ENCODE data around the gene INTS11. TPM values are rescaled to one million over a fixed set of nuclear protein-coding genes. Genes with fewer than 3 reads are reported as not detected.

Gene INTS11
- total and polyA plus RNA-seq, 2 donors (not counting 1 experiment from before 2014, with no cell fraction given), result 149 to 245 TPM

DNA sequence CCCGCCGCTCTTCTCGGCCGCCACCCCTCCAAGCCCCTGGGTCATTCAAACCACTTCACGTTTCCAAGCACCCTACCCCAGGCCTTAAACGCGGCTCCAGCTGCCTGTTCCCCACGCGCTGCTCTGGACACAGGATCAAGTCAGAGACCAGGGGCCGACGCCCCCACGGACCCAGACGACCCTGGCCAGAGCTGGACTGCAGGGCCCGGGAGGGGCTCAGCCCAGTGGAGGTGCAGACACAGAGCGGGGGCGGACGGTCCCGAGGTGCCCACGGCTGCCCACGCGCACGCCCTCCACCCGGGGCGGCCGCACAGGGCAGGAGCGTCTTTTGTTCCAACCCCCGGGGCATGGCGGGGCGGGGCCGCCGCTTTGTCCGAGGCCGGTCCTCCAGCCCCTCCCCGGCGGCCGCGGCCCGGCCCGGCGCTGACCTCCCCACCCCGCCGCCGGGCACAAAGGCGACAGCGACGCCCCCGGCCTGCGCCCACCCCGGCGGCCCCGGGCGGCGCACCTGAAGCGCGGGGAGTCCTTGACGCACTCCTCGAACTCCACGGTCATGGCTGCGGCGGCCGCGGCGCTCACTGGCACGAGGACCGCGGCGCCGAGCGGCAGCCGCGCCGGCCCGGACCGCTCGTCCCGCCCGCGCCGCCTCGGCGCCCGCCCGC, 17.1 kb downstream of the INTS11 start:
- H3K27ac ChIP-seq (ENCODE audit: low read length in 2 of 2), result peak overlapping the region in 1 of 2 donors; percentile 41
- H3K4me3 ChIP-seq (ENCODE audit: control extremely low read depth in 1 of 5, extremely low read depth in 1 of 5, insufficient read depth in 1 of 5, low read depth in 2 of 5, low read length in 4 of 5), result peak overlapping the region; percentile 31 to 73 (median 66)
- H3K9ac ChIP-seq (ENCODE audit: low read length), result peak overlapping the region; percentile 76
- H3K27me3 Mint-ChIP-seq, result no peaks in the 10 kb centered on the region
- no peak for TF ChIP-seq EZH2 (IDR thresholded peaks at IDR 0.05; ENCODE audit: borderline replicate concordance, insufficient read depth, low read depth, low read length, poor library complexity, severe bottlenecking)
- TF ChIP-seq, protein P1, sequence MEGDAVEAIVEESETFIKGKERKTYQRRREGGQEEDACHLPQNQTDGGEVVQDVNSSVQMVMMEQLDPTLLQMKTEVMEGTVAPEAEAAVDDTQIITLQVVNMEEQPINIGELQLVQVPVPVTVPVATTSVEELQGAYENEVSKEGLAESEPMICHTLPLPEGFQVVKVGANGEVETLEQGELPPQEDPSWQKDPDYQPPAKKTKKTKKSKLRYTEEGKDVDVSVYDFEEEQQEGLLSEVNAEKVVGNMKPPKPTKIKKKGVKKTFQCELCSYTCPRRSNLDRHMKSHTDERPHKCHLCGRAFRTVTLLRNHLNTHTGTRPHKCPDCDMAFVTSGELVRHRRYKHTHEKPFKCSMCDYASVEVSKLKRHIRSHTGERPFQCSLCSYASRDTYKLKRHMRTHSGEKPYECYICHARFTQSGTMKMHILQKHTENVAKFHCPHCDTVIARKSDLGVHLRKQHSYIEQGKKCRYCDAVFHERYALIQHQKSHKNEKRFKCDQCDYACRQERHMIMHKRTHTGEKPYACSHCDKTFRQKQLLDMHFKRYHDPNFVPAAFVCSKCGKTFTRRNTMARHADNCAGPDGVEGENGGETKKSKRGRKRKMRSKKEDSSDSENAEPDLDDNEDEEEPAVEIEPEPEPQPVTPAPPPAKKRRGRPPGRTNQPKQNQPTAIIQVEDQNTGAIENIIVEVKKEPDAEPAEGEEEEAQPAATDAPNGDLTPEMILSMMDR (IDR thresholded peaks at IDR 0.05), result no peak
- peak overlapping the region; percentile 99 for H3K4me2 ChIP-seq (replicated peaks; ENCODE audit: low read depth, low read length, poor library complexity, severe bottlenecking)
- ChIA-PET POLR2A (interaction anchor here (0.5 to 0.6 kb wide), 2 partner anchors 260 to 266 kb away, joined by 4 to 5 read pairs; no protein-coding TSS in a partner anchor), CTCF (no interaction called here)
- peak overlapping the region; percentile 69 for H2AFZ ChIP-seq (ENCODE audit: insufficient read depth, low read depth, low read length, poor library complexity, severe bottlenecking)
- no peaks in the 10 kb centered on the region for H3K9me3 Mint-ChIP-seq (ENCODE audit: insufficient read depth)
- DNase-seq (peak; percentile 40), ATAC-seq (ENCODE audit: low read depth) (peak; percentile 0)
- H3K9me3 ChIP-seq (ENCODE audit: control extremely low read depth in 1 of 3, control insufficient read depth in 2 of 3, insufficient read depth in 1 of 3, low read length in 2 of 3), result no peaks in the 10 kb centered on the region
- WGBS (ENCODE audit: insufficient coverage), result under 1% methylated on average over 83 of the region's 83 CpGs
- intact Hi-C loops (cut with micrococcal nuclease), result loop anchor here (5.0 kb wide), 3 partner anchors 75 to 295 kb away; partner anchors contain the start of genes B3GALT6, ISG15 and SDF4
- H3K4me3 Mint-ChIP-seq, result peak overlapping the region; percentile 88
- peaks cover 39% of the 10 kb centered on the region for H3K79me2 ChIP-seq (ENCODE audit: control insufficient read depth, insufficient read depth, low read length)
- H3K27me3 ChIP-seq (replicated peaks in 1 of 4; ENCODE audit: control extremely low read depth in 1 of 4, control insufficient read depth in 3 of 4, insufficient read depth in 4 of 4, low read length in 3 of 4), result no peaks in the 10 kb centered on the region
- H4K20me1 ChIP-seq (ENCODE audit: control insufficient read depth, insufficient read depth, low read length, poor library complexity, severe bottlenecking), result peaks cover 36% of the 10 kb centered on the region
- peaks cover 34 to 47% of the 10 kb centered on the region in 2 donors for H3K4me1 ChIP-seq (ENCODE audit: control insufficient read depth in 2 of 2, insufficient read depth in 2 of 2, low read length in 2 of 2)
- H3K4me1 Mint-ChIP-seq, result peaks cover 35% of the 10 kb centered on the region
- peak overlapping the region; percentile 92 for H3K27ac Mint-ChIP-seq
- H3K36me3 ChIP-seq (replicated peaks in 1 of 2; ENCODE audit: control extremely low read depth in 1 of 2, control insufficient read depth in 1 of 2, extremely low read depth in 1 of 2, insufficient read depth in 2 of 2, low read length in 1 of 2), result peaks cover 0 to 12% of the 10 kb centered on the region in 2 experiments
